GM13976 (cell line): ENCODE data around the gene NDUFAF7.
"Not testable (repeated sequence)": the region's sequence is repeated elsewhere in the genome, so short reads cannot be mapped to it uniquely, and the experiment has no call there.

Source experiments
- DNase-seq: peaks from one replicate; pipeline ENCODE4 v3.0.0; 2012; ENCODE audit warnings: low spot score
- in situ Hi-C: fragments of 300-500 bp; cut with MboI; formaldehyde crosslinking; loops from one replicate; pipeline ENCODE4 v1.12.0; 2022; ENCODE audit warnings: low sequenced_read_pairs, mixed read lengths, inconsistent platforms; ENCODE audit not compliant: unreplicated experiment
- TF ChIP-seq, protein P1 (sequence below): IDR thresholded peaks from 2 replicates; pipeline ENCODE4 v1.5.1; 2012; ENCODE audit warnings: borderline replicate concordance, mild to moderate bottlenecking; ENCODE audit not compliant: insufficient read depth; ENCODE audit errors: extremely low read depth, missing control alignments, control extremely low read depth

The NDUFAF7 gene

GRCh38 chr2:37287966-37288365, 56.5 kb downstream of the NDUFAF7 start:
- TF ChIP-seq, protein P1, sequence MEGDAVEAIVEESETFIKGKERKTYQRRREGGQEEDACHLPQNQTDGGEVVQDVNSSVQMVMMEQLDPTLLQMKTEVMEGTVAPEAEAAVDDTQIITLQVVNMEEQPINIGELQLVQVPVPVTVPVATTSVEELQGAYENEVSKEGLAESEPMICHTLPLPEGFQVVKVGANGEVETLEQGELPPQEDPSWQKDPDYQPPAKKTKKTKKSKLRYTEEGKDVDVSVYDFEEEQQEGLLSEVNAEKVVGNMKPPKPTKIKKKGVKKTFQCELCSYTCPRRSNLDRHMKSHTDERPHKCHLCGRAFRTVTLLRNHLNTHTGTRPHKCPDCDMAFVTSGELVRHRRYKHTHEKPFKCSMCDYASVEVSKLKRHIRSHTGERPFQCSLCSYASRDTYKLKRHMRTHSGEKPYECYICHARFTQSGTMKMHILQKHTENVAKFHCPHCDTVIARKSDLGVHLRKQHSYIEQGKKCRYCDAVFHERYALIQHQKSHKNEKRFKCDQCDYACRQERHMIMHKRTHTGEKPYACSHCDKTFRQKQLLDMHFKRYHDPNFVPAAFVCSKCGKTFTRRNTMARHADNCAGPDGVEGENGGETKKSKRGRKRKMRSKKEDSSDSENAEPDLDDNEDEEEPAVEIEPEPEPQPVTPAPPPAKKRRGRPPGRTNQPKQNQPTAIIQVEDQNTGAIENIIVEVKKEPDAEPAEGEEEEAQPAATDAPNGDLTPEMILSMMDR: no peak
- DNase-seq: peak; percentile 37
- in situ Hi-C loops: no loop called here

GRCh38 chr2:37291680-37292079, 60.2 kb downstream of the NDUFAF7 start:
- in situ Hi-C loops: no loop called here
- TF ChIP-seq, protein P1: no peak
- DNase-seq: no peak

DNA sequence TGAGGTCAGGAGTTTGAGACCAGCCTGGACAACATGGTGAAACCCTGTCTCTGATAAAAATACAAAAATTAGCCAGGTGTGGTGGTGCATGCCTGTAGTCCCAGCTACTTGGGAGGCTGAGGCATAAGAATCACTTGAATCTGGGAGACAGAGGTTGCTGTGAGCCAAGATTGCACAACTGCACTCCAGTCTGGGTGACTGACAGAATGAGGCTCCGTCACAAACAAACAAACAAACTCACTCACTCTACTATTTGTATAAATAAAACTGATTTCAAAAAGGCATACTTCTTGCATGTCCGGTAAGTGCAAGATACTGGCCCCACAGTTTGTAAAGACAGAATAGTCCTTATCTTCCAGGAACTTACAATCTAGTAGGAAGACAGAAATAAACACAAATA, 63.4 kb downstream of the NDUFAF7 start:
- in situ Hi-C loops: not testable (repeated sequence)

GRCh38 chr2:37295469-37296073, 64.1 kb downstream of the NDUFAF7 start:
- TF ChIP-seq, protein P1: no peak
- in situ Hi-C loops: no loop called here
- no peak for DNase-seq

More for the DNA sequence above, 63.4 kb downstream of the NDUFAF7 start:
- DNase-seq: not testable (repeated sequence)

DNA sequence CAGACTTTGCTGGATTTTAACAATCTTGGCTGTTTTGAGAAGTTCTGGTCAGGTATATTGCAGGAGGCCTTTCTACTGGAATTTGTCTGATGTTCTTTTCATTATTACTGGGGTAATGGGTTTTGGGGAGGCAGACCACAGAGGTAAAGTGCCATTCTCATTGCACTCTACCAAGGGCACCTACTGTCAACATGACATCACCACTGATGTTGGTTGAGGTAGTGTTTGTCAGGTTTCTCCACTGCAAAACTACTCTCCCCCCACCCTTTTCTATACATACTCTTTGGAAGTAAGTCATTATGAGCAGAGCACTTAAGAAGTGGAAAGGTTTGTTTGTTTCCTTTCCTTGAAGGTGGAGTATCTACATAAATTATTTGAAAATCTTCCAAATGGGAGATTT, 66.2 kb downstream of the NDUFAF7 start:
- TF ChIP-seq, protein P1: no peak
- in situ Hi-C loops: no loop called here
- DNase-seq: no peak
